ENCODE results near the gene DIS3L2.

DNA sequence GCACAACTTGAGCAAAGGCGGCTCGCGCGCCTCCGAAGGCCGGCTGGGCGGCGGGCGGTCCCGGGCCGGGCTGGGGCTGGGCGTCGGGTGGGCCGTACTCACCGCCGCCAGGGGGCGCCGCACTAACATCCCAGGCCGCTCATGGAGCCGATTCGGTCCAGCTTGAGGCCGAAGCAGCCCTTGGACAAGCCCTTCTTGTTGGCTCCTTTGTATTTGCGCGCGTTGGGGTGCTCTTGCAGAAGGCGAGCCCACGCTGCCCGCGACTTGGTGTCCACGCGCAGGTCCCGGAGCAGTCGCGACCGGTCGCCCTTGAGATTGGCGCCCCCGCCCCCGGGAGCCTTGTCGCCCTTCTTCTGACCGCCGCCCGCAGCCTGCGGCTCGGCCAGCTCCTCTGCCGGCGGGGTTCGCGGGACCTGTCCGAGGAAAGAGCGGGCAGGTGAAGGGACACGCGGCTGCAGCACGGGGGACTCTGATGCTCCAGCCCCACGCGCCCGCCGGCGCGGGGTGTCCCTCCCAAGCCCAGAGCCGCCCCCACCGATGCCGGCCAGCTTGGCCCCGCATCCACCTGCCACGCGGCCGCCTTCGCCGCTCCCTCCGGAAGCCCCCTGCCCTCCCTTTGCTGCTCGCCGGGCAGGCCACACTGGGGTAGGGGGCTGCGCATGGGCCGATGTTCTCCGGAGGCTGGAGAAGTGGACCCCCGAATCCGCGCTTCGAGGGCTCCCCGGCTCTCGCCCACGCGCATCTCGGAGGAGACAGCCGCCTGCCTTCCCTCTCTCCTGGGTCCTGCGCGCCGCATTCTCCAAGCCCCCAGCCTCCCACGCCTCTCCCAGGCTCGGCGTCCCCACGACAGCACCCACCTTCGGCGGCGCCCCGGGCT lies 36.0 kb upstream of the DIS3L2 start:
- TF ChIP-seq, protein P1, sequence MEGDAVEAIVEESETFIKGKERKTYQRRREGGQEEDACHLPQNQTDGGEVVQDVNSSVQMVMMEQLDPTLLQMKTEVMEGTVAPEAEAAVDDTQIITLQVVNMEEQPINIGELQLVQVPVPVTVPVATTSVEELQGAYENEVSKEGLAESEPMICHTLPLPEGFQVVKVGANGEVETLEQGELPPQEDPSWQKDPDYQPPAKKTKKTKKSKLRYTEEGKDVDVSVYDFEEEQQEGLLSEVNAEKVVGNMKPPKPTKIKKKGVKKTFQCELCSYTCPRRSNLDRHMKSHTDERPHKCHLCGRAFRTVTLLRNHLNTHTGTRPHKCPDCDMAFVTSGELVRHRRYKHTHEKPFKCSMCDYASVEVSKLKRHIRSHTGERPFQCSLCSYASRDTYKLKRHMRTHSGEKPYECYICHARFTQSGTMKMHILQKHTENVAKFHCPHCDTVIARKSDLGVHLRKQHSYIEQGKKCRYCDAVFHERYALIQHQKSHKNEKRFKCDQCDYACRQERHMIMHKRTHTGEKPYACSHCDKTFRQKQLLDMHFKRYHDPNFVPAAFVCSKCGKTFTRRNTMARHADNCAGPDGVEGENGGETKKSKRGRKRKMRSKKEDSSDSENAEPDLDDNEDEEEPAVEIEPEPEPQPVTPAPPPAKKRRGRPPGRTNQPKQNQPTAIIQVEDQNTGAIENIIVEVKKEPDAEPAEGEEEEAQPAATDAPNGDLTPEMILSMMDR (IDR thresholded peaks at IDR 0.05 in 8 of 11, conservative IDR thresholded peaks at IDR 0.05 in 3 of 11), result peak; percentile 29 to 97 (median 94)
- TF ChIP-seq POLR2AphosphoS5 (IDR thresholded peaks at IDR 0.05) (peak in 2 of 3 donors; percentile 29 to 43), POLR2A (IDR thresholded peaks at IDR 0.05) (no peak)
